HepG2 (cell line): Measurements from ENCODE around the gene SAC3D1. TPM values are rescaled to one million over a fixed set of nuclear protein-coding genes. Genes with fewer than 3 reads are reported as not detected.
A peak's percentile ranks its signal among the peaks of the same experiment; 100 is the strongest.

Experiments
- ARID2 ChIP-seq: sonication (generic); formaldehyde crosslinking; IDR thresholded peaks from 2 replicates; pipeline ENCODE4 v1.8.1; 2022; ENCODE audit warnings: mild to moderate bottlenecking, missing genetic modification reagents, borderline replicate concordance
- ELF1 ChIP-seq: sonication (generic); formaldehyde crosslinking; IDR thresholded peaks from 2 replicates; pipeline ENCODE4 v1.4.0; 2020; ENCODE audit warnings: missing genetic modification reagents
- FOSL2 ChIP-seq: sonication (generic); formaldehyde crosslinking; IDR thresholded peaks from 2 replicates; pipeline ENCODE4 v1.4.0; 2020; ENCODE audit warnings: missing genetic modification reagents
- HHEX ChIP-seq: IDR thresholded peaks from 2 replicates; pipeline ENCODE4 v1.6.1; 2016; ENCODE audit warnings: control low read depth
- MAZ ChIP-seq, 2 experiments: sonication (generic) in 1 of 2; formaldehyde crosslinking in 1 of 2; IDR thresholded peaks; 2 replicates each; pipeline versions ENCODE4 v1.5.0 to v1.6.1; 2012 to 2020; ENCODE audit warnings: low read depth in 2 of 2, mild to moderate bottlenecking in 2 of 2, borderline replicate concordance in 1 of 2, improper control_type of control experiment in 1 of 2, low read length in 1 of 2, missing genetic modification reagents in 1 of 2, moderate library complexity in 1 of 2
- PAX8 ChIP-seq: sonication (generic); formaldehyde crosslinking; IDR thresholded peaks from 2 replicates; pipeline ENCODE4 v1.8.0; 2022; ENCODE audit warnings: mild to moderate bottlenecking, missing genetic modification reagents, borderline replicate concordance
- PRDM10 ChIP-seq: sonication (generic); formaldehyde crosslinking; IDR thresholded peaks from 2 replicates; pipeline ENCODE4 v1.4.0; 2020; ENCODE audit warnings: low read depth, missing genetic modification reagents
- SIN3A ChIP-seq: IDR thresholded peaks from 2 replicates; pipeline ENCODE4 v1.6.1; 2011; ENCODE audit warnings: low read depth, mild to moderate bottlenecking, control low read depth, low read length, borderline replicate concordance
- TGIF2 ChIP-seq: IDR thresholded peaks from 2 replicates; pipeline ENCODE4 v1.6.1; 2016; ENCODE audit warnings: control low read depth, missing compliant biosample characterization
- XRCC5 ChIP-seq: fragments of 200-400 bp; formaldehyde crosslinking; optimal IDR thresholded peaks from 2 replicates; pipeline ENCODE3; 2017; ENCODE audit warnings: mild to moderate bottlenecking, low read length
- ZFP37 ChIP-seq: sonication (generic); formaldehyde crosslinking; IDR thresholded peaks from 2 replicates; pipeline ENCODE4 v1.4.0; 2020; ENCODE audit warnings: missing genetic modification reagents, borderline replicate concordance
- ZNF280D ChIP-seq: sonication (generic); formaldehyde crosslinking; IDR thresholded peaks from 2 replicates; pipeline ENCODE4 v1.5.1; 2020; ENCODE audit warnings: mild to moderate bottlenecking, missing genetic modification reagents
- ZNF563 ChIP-seq: sonication (generic); formaldehyde crosslinking; IDR thresholded peaks from 2 replicates; pipeline ENCODE4 v1.8.0; 2022; ENCODE audit warnings: mild to moderate bottlenecking, moderate library complexity, missing genetic modification reagents
- ZNF678 ChIP-seq: sonication (generic); formaldehyde crosslinking; IDR thresholded peaks from 2 replicates; pipeline ENCODE4 v1.4.0; 2020; ENCODE audit warnings: mild to moderate bottlenecking, missing genetic modification reagents
- ZNF713 ChIP-seq: sonication (generic); formaldehyde crosslinking; IDR thresholded peaks from 2 replicates; pipeline ENCODE4 v1.4.0; 2020; ENCODE audit warnings: mild to moderate bottlenecking, missing genetic modification reagents
- ZNF879 ChIP-seq: sonication (generic); formaldehyde crosslinking; IDR thresholded peaks from 2 replicates; pipeline ENCODE4 v1.8.1; 2023; ENCODE audit warnings: missing genetic modification reagents
- ZSCAN30 ChIP-seq: sonication (generic); formaldehyde crosslinking; IDR thresholded peaks from 2 replicates; pipeline ENCODE4 v1.5.0; 2020; ENCODE audit warnings: mild to moderate bottlenecking, missing genetic modification reagents
- polyA plus RNA-seq, 8 experiments: library from polyadenylated mRNA; depleted of rRNA in 3 of 8; stranded (reverse) in 7 of 8; unstranded in 1 of 8; fragments of >200 nt; fragmentation: Illumina TruSeq in 4 of 8; extraction: Trizol in 4 of 8; gene quantifications; 2 replicates each; pipeline versions ENCODE4 v1.2.1 to v1.2.3, GENCODE V29; 2011 to 2016; ENCODE audit warnings: low read depth in 4 of 8, missing spikeins in 1 of 8, mixed read lengths in 1 of 8; ENCODE audit not compliant: insufficient read depth in 1 of 8
- total RNA-seq, 5 experiments: library from RNA; depleted of rRNA; stranded (reverse); fragments of >200 nt; fragmentation: Illumina TruSeq; extraction: Trizol; gene quantifications; 2 replicates each; pipeline ENCODE4 v1.2.3, GENCODE V29; 2016; ENCODE audit warnings: low read depth in 1 of 5
- TF ChIP-seq, protein P1 (sequence below): sonication (generic); formaldehyde crosslinking; conservative IDR thresholded peaks from 2 replicates; pipeline ENCODE4 v1.4.0; 2020; ENCODE audit warnings: mild to moderate bottlenecking, missing genetic modification reagents, moderate library complexity

Gene SAC3D1
- total and polyA plus RNA-seq, 2 of the 13 experiments (the other 11 are each of a cell fraction or from before 2014, with no cell fraction given): 7.4 to 36.3 TPM

- TF ChIP-seq ELF1: peak; percentile 53
- no peak for TF ChIP-seq ZNF879 (CRISPR knock-in tag)
- TF ChIP-seq SIN3A: 0 out of 2 replicates have a peak, but pooled peaks have one; percentile 25
- no peak for TF ChIP-seq ZFP37 (CRISPR knock-in tag)
- TF ChIP-seq TGIF2 (CRISPR knock-in tag): 0 out of 2 replicates have a peak, but pooled peaks have one; percentile 8
- 0 out of 2 replicates have a peak, but pooled peaks have one; percentile 45 for TF ChIP-seq MAZ (IDR thresholded peaks at IDR 0.05; ENCODE audit: borderline replicate concordance, low read depth, low read length)
- TF ChIP-seq MAZ (CRISPR knock-in tag; IDR thresholded peaks at IDR 0.05; ENCODE audit: low read depth): no peak; the same call in 1 of the 2 replicates
- TF ChIP-seq ZNF713 (CRISPR knock-in tag): 0 out of 2 replicates have a peak, but pooled peaks have one; percentile 48
- TF ChIP-seq FOSL2 (CRISPR knock-in tag): 0 out of 2 replicates have a peak, but pooled peaks have one; percentile 35
- peak; percentile 58 for TF ChIP-seq XRCC5
- no peak for TF ChIP-seq ZSCAN30 (CRISPR knock-in tag)
- 0 out of 2 replicates have a peak, but pooled peaks have one; percentile 12 for TF ChIP-seq ZNF678 (CRISPR knock-in tag)
- TF ChIP-seq, protein P1, sequence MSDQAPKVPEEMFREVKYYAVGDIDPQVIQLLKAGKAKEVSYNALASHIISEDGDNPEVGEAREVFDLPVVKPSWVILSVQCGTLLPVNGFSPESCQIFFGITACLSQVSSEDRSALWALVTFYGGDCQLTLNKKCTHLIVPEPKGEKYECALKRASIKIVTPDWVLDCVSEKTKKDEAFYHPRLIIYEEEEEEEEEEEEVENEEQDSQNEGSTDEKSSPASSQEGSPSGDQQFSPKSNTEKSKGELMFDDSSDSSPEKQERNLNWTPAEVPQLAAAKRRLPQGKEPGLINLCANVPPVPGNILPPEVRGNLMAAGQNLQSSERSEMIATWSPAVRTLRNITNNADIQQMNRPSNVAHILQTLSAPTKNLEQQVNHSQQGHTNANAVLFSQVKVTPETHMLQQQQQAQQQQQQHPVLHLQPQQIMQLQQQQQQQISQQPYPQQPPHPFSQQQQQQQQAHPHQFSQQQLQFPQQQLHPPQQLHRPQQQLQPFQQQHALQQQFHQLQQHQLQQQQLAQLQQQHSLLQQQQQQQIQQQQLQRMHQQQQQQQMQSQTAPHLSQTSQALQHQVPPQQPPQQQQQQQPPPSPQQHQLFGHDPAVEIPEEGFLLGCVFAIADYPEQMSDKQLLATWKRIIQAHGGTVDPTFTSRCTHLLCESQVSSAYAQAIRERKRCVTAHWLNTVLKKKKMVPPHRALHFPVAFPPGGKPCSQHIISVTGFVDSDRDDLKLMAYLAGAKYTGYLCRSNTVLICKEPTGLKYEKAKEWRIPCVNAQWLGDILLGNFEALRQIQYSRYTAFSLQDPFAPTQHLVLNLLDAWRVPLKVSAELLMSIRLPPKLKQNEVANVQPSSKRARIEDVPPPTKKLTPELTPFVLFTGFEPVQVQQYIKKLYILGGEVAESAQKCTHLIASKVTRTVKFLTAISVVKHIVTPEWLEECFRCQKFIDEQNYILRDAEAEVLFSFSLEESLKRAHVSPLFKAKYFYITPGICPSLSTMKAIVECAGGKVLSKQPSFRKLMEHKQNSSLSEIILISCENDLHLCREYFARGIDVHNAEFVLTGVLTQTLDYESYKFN: peak; percentile 15; the same call in 1 of the 2 replicates
- TF ChIP-seq PAX8 (CRISPR knock-in tag): 0 out of 2 replicates have a peak, but pooled peaks have one; percentile 44
- peak; percentile 19; the same call in 1 of the 2 replicates for TF ChIP-seq ARID2
- TF ChIP-seq HHEX (CRISPR knock-in tag): no peak
- 0 out of 2 replicates have a peak, but pooled peaks have one; percentile 51 for TF ChIP-seq PRDM10
- TF ChIP-seq ZNF280D (CRISPR knock-in tag): 0 out of 2 replicates have a peak, but pooled peaks have one; percentile 57
- peak; percentile 60; the same call in 1 of the 2 replicates for TF ChIP-seq ZNF563 (CRISPR knock-in tag)
Measured at GRCh38 chr11:65013130-65013887, 27.7 kb upstream of the SAC3D1 start (continued).
